SK-N-MC (cell line): ENCODE results near the gene RBMS1.

ENCODE experiments used
- EZH2 ChIP-seq: fragments of 200-600 bp; sonication (generic); IDR thresholded peaks from one replicate; pipeline ENCODE4 v1.6.1; 2017; ENCODE audit warnings: antibody characterized with exemption
- FOXP2 ChIP-seq: optimal IDR thresholded peaks from 2 replicates; pipeline ENCODE3; 2011; ENCODE audit warnings: mild to moderate bottlenecking, moderate library complexity; ENCODE audit not compliant: insufficient read depth; ENCODE audit errors: extremely low read length, control extremely low read depth
- POLR2AphosphoS5 ChIP-seq: IDR thresholded peaks from 2 replicates; pipeline ENCODE4 v1.6.1; 2012; ENCODE audit warnings: mild to moderate bottlenecking, low read depth, low read length, borderline replicate concordance

- TF ChIP-seq EZH2 (no peak), POLR2AphosphoS5 (no peak), FOXP2 (no peak)
Observed at GRCh38 chr2:160264308-160264707, 229.3 kb downstream of the RBMS1 start.
